Coronary artery (tissue), 2 donors: Measurements from ENCODE around the gene RPS6KA2.

Experiments used
- DNase-seq: peaks from one replicate; pipeline ENCODE4 v3.0.0-alpha.2; 2017; ENCODE audit warnings: low spot score
- H3K27ac ChIP-seq, 2 donors: fragments of 200-600 bp; sonication (generic); one replicate each; pipeline ENCODE4 v1.5.1; 2016 to 2019
- H3K4me3 ChIP-seq: fragments of 200-600 bp; sonication (generic); 2 replicates; pipeline ENCODE4 v1.5.1; 2016; ENCODE audit warnings: mild to moderate bottlenecking, moderate library complexity
- TF ChIP-seq, protein P1 (sequence below): fragments of 200-600 bp; sonication (generic); IDR thresholded peaks from one replicate; pipeline ENCODE4 v1.5.1; 2019; ENCODE audit warnings: antibody characterized with exemption

The RPS6KA2 gene

DNA sequence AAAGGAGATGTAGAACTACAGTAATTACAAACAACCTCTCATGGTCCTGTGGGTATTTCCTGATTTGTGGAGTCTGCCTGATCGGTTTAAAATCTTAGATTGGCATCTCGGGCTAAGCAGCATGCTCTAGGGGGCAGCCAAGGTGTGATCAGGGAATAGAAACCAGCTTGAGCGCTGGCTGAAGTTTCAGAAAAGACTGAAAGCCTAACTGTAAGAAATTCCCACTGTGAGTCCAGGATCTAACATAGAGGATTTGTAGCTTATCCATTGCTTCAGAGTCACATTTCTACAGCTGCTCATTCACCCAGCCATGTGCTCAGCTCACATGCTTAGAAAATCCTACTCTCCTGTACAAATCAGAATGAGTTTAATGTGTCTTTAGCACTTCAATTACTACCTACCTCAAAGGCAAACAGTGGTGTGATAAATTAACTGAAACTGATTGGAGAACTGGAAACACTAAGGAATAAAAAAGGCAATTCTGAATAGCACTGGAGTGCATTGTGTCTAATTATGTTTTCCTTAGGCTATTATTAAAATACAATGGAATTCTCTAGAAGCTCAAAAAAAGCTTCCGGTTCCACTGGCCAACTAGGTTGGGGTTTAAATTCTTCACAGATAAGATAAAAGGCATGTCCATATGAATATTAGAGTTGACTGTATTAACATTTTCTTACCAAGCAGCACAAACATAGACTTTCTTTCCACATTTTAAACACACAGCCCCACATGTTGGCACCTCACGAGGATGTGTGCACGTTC lies 170.5 kb downstream of the RPS6KA2 start:
- H3K4me3 ChIP-seq, result no peak overlapping the region
- DNase-seq, result no peak
- TF ChIP-seq, protein P1, sequence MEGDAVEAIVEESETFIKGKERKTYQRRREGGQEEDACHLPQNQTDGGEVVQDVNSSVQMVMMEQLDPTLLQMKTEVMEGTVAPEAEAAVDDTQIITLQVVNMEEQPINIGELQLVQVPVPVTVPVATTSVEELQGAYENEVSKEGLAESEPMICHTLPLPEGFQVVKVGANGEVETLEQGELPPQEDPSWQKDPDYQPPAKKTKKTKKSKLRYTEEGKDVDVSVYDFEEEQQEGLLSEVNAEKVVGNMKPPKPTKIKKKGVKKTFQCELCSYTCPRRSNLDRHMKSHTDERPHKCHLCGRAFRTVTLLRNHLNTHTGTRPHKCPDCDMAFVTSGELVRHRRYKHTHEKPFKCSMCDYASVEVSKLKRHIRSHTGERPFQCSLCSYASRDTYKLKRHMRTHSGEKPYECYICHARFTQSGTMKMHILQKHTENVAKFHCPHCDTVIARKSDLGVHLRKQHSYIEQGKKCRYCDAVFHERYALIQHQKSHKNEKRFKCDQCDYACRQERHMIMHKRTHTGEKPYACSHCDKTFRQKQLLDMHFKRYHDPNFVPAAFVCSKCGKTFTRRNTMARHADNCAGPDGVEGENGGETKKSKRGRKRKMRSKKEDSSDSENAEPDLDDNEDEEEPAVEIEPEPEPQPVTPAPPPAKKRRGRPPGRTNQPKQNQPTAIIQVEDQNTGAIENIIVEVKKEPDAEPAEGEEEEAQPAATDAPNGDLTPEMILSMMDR, result no peak
- H3K27ac ChIP-seq, result no peak overlapping the region

- Histone ChIP-seq H3K4me3 (no peak overlapping the region), H3K27ac (no peak overlapping the region)
- TF ChIP-seq, protein P1, result no peak
- DNase-seq, result no peak
These were observed 172.1 kb downstream of the RPS6KA2 start for GRCh38 chr6:166454692-166455515.

DNA sequence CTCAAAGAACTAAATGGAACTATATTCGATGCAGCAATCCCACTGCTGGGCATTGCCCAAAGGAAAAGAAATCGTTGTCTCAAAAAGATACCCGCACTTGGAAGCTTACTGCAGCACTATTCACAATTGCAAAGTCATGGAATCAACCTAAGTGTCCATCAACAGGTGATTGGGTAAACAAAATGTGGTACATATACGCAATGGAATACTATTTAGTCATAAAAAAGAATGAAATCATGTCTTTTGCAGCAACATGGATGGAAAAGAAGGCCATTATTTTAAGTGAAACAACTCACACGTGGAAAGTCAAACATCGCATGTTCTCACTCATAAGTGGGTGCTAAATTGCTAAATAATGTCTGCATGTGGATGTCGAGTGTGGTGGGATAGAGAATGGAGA lies 173.4 kb downstream of the RPS6KA2 start:
- TF ChIP-seq, protein P1, result no peak
- Histone ChIP-seq H3K27ac (no peak overlapping the region), H3K4me3 (no peak overlapping the region)
- no peak for DNase-seq

DNA sequence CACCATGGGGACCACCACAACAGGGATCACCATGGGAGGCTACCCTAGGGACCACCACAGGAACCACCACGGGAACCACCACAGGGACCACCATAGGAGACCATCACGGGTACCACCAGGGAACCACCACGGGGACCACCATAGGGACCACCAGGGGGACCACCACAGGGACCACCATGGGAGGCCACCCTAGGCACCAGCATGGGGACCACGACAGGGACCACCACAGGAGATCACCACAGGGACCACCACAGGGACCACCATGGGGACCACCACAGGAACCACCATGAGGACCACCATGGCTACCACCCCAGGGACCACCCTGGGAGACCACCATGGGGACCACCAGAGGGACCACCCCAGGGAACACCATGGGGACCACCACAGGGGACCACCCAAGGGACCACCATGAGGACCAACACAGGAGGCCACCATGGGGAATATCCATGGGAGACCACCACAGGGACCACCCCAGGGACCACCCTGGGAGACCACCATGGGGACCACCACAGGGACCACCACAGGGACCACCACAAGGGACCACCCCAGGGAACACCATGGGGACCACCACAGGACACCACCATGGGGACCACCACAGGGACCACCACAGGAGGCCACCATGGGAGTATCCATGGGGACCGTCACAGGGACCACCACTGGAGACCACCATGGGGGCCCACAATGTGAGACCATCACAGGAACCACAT lies 176.7 kb downstream of the RPS6KA2 start:
- DNase-seq, result no peak
- TF ChIP-seq, protein P1, result no peak
- Histone ChIP-seq H3K27ac (no peak overlapping the region), H3K4me3 (no peak overlapping the region)

DNA sequence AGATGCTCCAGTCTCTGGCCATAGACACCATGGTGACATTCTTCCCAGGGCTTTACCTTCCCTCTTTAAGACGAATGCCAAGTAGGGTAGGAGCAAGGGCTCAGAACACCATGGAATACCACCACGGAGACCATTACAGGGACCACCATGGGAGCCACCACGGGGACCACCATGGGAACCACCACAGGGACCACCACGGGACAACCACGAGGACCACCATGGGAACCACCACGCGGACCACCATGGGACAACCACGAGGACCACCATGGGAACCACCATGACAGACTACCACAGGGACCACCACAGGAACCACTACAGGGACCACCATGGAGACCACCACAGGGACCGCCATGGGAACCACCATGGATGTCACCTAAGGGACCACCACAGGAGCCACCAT lies 177.4 kb downstream of the RPS6KA2 start:
- Histone ChIP-seq H3K4me3 (no peak overlapping the region), H3K27ac (no peak overlapping the region)
- TF ChIP-seq, protein P1, result no peak
- no peak for DNase-seq

DNA sequence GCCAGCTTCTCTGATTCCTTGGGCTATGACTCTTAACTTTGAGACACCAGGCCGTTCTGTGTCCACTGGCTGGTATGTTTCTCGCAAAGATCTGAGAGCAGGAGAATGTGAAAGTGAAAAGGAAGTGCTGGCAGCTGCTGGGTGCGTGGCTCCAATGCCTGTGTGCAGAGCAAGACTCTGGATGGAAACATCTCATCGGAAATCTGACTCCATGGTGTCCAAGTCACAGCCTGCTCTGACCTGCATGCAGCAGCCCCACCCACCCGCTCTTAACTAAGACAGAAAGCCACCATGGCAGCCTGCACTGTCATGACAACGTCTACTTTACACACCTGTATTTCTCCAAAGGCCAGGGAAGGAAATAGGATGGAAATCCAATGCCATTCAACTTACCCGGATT lies 178.0 kb downstream of the RPS6KA2 start:
- TF ChIP-seq, protein P1, result no peak
- DNase-seq, result no peak
- H3K27ac ChIP-seq, result no peak overlapping the region
- H3K4me3 ChIP-seq, result no peak overlapping the region
